Measurements from ENCODE around the gene SF3B3.

GRCh38 chr16:70577256-70577698 is 53.7 kb downstream of the SF3B3 start:
- no peak for TF ChIP-seq CTCF (IDR thresholded peaks at IDR 0.05; ENCODE audit: low read length)
- no peak for TF ChIP-seq EZH2 (optimal IDR thresholded peaks at IDR 0.05; ENCODE audit: low read depth, low read length)
- TF ChIP-seq EZH2phosphoT487 (IDR thresholded peaks at IDR 0.05; ENCODE audit: low read length), result no peak
